Smooth muscle cell (in vitro differentiated cells): ENCODE results near the gene ANKRD11. TPM values are rescaled to one million over a fixed set of nuclear protein-coding genes. Genes with fewer than 3 reads are reported as not detected.
"Not testable (repeated sequence)": the region's sequence is repeated elsewhere in the genome, so short reads cannot be mapped to it uniquely, and the experiment has no call there.

Experiments
- DNase-seq: peaks from one replicate; lab custom pipeline; 2025; ENCODE audit not compliant: unreplicated experiment; lab: John Stamatoyannopoulos, UW
- H2AFZ ChIP-seq: fragments of 200-600 bp; sonication (generic); 2 replicates; pipeline ENCODE4 v1.6.0; 2016; ENCODE audit warnings: antibody characterized with exemption, low read depth, mild to moderate bottlenecking
- H3F3A ChIP-seq: fragments of 200-600 bp; sonication (generic); 2 replicates; pipeline ENCODE4 v1.6.0; 2017; ENCODE audit warnings: antibody characterized with exemption, low read depth
- H3K27ac ChIP-seq: fragments of 200-600 bp; sonication (generic); 2 replicates; pipeline ENCODE4 v1.5.1; 2016; ENCODE audit warnings: low read depth, mild to moderate bottlenecking
- H3K27me3 ChIP-seq: fragments of 200-600 bp; sonication (generic); 2 replicates; pipeline ENCODE4 v1.6.1; 2016; ENCODE audit warnings: low read depth, mild to moderate bottlenecking
- H3K36me3 ChIP-seq: fragments of 200-600 bp; sonication (generic); 2 replicates; pipeline ENCODE4 v1.5.1; 2016; ENCODE audit warnings: low read depth
- H3K4me1 ChIP-seq: fragments of 200-600 bp; sonication (generic); 2 replicates; pipeline ENCODE4 v1.5.1; 2016; ENCODE audit warnings: low read depth
- H3K4me2 ChIP-seq: fragments of 200-600 bp; sonication (generic); 2 replicates; pipeline ENCODE4 v1.6.0; 2016; ENCODE audit warnings: mild to moderate bottlenecking
- H3K4me3 ChIP-seq: fragments of 200-600 bp; sonication (generic); 2 replicates; pipeline ENCODE4 v1.5.1; 2016; ENCODE audit warnings: mild to moderate bottlenecking
- H3K79me2 ChIP-seq: fragments of 200-600 bp; sonication (generic); 2 replicates; pipeline ENCODE4 v1.6.0; 2016; ENCODE audit warnings: low read depth, mild to moderate bottlenecking
- H3K9ac ChIP-seq: fragments of 200-600 bp; sonication (generic); 2 replicates; pipeline ENCODE4 v1.6.0; 2016; ENCODE audit warnings: low read depth
- H3K9me3 ChIP-seq: fragments of 200-600 bp; sonication (generic); replicated peaks from 2 replicates; pipeline ENCODE4 v1.5.1; 2016; ENCODE audit warnings: low read depth
- H4K20me1 ChIP-seq: fragments of 200-600 bp; sonication (generic); 2 replicates; pipeline ENCODE4 v1.6.0; 2016; ENCODE audit warnings: low read depth
- CTCF ChIP-seq: fragments of 200-600 bp; sonication (generic); IDR thresholded peaks from 2 replicates; pipeline ENCODE4 v1.5.1; 2017; ENCODE audit warnings: borderline replicate concordance, mild to moderate bottlenecking, antibody characterized with exemption; ENCODE audit not compliant: insufficient read depth, poor library complexity, severe bottlenecking
- WGBS: methylation state at CpG from one replicate; pipeline ENCODE4 v1.1.7; 2016; ENCODE audit warnings: low lambda C conversion rate; 5-methylcytosine and 5-hydroxymethylcytosine counted together
- polyA plus RNA-seq: library from polyadenylated mRNA; unstranded; fragments of >200 nt; fragmentation: Nextera tagmentation; extraction: Ambion mirVana; gene quantifications from 2 replicates; pipeline ENCODE4 v1.2.1, GENCODE V29; 2016
- total RNA-seq: library from RNA; depleted of rRNA; stranded (reverse); fragments of >200 nt; gene quantifications from 2 replicates; pipeline ENCODE4 v1.2.3, GENCODE V29; 2014

The ANKRD11 gene
- total and polyA plus RNA-seq, 2 experiments from 2014 or later: 31.5 to 105 TPM

- H4K20me1 ChIP-seq: peaks cover 94% of the 10 kb centered on the region
- no peak overlapping the region for H3K9ac ChIP-seq
Observed at GRCh38 chr16:89395150-89396142, 94.9 kb downstream of the ANKRD11 start.

GRCh38 chr16:89393738-89394406 lies 96.5 kb downstream of the ANKRD11 start:
- H3K4me1 ChIP-seq: peaks cover 5% of the 10 kb centered on the region
- peaks cover 11% of the 10 kb centered on the region for H3F3A ChIP-seq
- H2AFZ ChIP-seq: no peak overlapping the region
- H3K4me3 ChIP-seq: no peak overlapping the region
- DNase-seq: no peak
- peaks cover 99% of the 10 kb centered on the region for H3K79me2 ChIP-seq
- H3K27me3 ChIP-seq: no peaks in the 10 kb centered on the region
- 86% methylated on average over 14 of the region's 14 CpGs for WGBS
- H3K4me2 ChIP-seq: no peak overlapping the region
- no peaks in the 10 kb centered on the region for H3K9me3 ChIP-seq
- H3K36me3 ChIP-seq: no peaks in the 10 kb centered on the region
- no peak overlapping the region for H3K9ac ChIP-seq
- peak overlapping the region; percentile 61 for H3K27ac ChIP-seq
- H4K20me1 ChIP-seq: peaks cover 97% of the 10 kb centered on the region
- TF ChIP-seq CTCF: no peak

More at GRCh38 chr16:89395150-89396142, 94.9 kb downstream of the ANKRD11 start:
- peak overlapping the region; percentile 61 for H3K27ac ChIP-seq
- no peaks in the 10 kb centered on the region for H3K9me3 ChIP-seq
- no peaks in the 10 kb centered on the region for H3K27me3 ChIP-seq
- peak overlapping the region; percentile 74 for H3K4me2 ChIP-seq
- peaks cover 93% of the 10 kb centered on the region for H3K79me2 ChIP-seq
- H3K36me3 ChIP-seq: no peaks in the 10 kb centered on the region
- no peak overlapping the region for H2AFZ ChIP-seq
- no peak overlapping the region for H3K4me3 ChIP-seq
- H3K4me1 ChIP-seq: peaks cover 5% of the 10 kb centered on the region
- no peak for TF ChIP-seq CTCF
- peak; percentile 37 for DNase-seq
- 57% methylated on average over 28 of the region's 28 CpGs for WGBS
- peaks cover 11% of the 10 kb centered on the region for H3F3A ChIP-seq

GRCh38 chr16:89392881-89393737 lies 97.3 kb downstream of the ANKRD11 start:
- DNase-seq: no peak
- Histone ChIP-seq H3K9me3 (no peaks in the 10 kb centered on the region), H3K9ac (no peak overlapping the region), H3K36me3 (no peaks in the 10 kb centered on the region), H3K4me3 (no peak overlapping the region), H3K4me2 (no peak overlapping the region), H3F3A (peaks cover 11% of the 10 kb centered on the region), H3K27ac (no peak overlapping the region), H3K27me3 (no peaks in the 10 kb centered on the region), H3K79me2 (peaks cover 99% of the 10 kb centered on the region), H3K4me1 (peaks cover 5% of the 10 kb centered on the region), H2AFZ (no peak overlapping the region), H4K20me1 (peaks cover 97% of the 10 kb centered on the region)
- WGBS: 87% methylated on average over 17 of the region's 17 CpGs
- TF ChIP-seq CTCF: no peak

GRCh38 chr16:89390224-89390583 lies 100.2 kb downstream of the ANKRD11 start:
- H4K20me1 ChIP-seq: peaks cover 97% of the 10 kb centered on the region

GRCh38 chr16:89389504-89390223 lies 100.7 kb downstream of the ANKRD11 start:
- H3K9ac ChIP-seq, H3K27me3 ChIP-seq, H3K27ac ChIP-seq, H3K4me1 ChIP-seq, H3K4me2 ChIP-seq, H3K4me3 ChIP-seq, H3K9me3 ChIP-seq, DNase-seq, H3K36me3 ChIP-seq, H3F3A ChIP-seq, H2AFZ ChIP-seq: not testable (repeated sequence)
- H3K79me2 ChIP-seq: peaks cover 99% of the 10 kb centered on the region
- H4K20me1 ChIP-seq: peaks cover 97% of the 10 kb centered on the region
- WGBS: 97% methylated on average over 33 of the region's 44 CpGs

More at GRCh38 chr16:89390224-89390583, 100.2 kb downstream of the ANKRD11 start:
- not testable (repeated sequence) for H3K9me3 ChIP-seq, H3K4me2 ChIP-seq, H3K36me3 ChIP-seq, H3K4me1 ChIP-seq, H3K27me3 ChIP-seq, H3K27ac ChIP-seq, H3K9ac ChIP-seq, DNase-seq, H3K4me3 ChIP-seq, H2AFZ ChIP-seq
- Histone ChIP-seq H3K79me2 (peaks cover 99% of the 10 kb centered on the region), H3F3A (peaks cover 11% of the 10 kb centered on the region)
- WGBS: 96% methylated on average over 15 of the region's 15 CpGs
